ENCODE results near the gene CPNE2.

CPNE2 gene

DNA sequence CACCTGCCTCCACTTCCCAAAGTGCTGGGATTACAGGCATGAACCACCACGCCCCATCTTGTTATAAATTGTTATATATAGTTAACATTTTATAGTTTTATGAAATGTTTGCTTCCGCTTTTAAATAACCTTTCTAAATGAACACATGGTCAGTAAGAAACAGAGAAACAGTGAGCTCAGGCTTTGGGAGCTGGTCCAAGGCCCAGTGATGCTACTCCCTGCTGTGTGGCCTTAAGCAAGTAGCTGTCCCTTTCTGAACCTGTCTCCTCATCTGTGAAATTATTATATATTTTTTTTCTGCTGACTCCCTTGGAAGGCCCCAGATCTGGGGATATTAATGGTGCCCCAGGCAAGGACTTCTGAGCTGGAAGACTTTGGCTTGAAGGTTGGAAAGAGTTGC lies 19.0 kb downstream of the CPNE2 start:
- H3K27me3 ChIP-seq (ENCODE audit: control insufficient read depth, insufficient read depth, low read length): no peaks in the 10 kb centered on the region
- H3K36me3 ChIP-seq (ENCODE audit: control insufficient read depth, insufficient read depth, low read length): no peaks in the 10 kb centered on the region
- H3K9me3 ChIP-seq (ENCODE audit: control insufficient read depth, insufficient read depth, low read length): no peaks in the 10 kb centered on the region
- H3K9ac ChIP-seq (ENCODE audit: low read depth, low read length): no peak overlapping the region
- peaks cover 6% of the 10 kb centered on the region; the same call in 1 of the 2 replicates for H3K4me1 ChIP-seq (ENCODE audit: control insufficient read depth, insufficient read depth, low read length)
- no peak overlapping the region for H3K27ac ChIP-seq (ENCODE audit: low read depth, low read length)
- no peak overlapping the region for H3K4me3 ChIP-seq (ENCODE audit: low read depth, low read length)

- Histone ChIP-seq H3K9me3 (ENCODE audit: control insufficient read depth, insufficient read depth, low read length) (no peaks in the 10 kb centered on the region), H3K4me1 (ENCODE audit: control insufficient read depth, insufficient read depth, low read length) (peaks cover 6% of the 10 kb centered on the region; the same call in 1 of the 2 replicates), H3K9ac (ENCODE audit: low read depth, low read length) (no peak overlapping the region), H3K4me3 (ENCODE audit: low read depth, low read length) (no peak overlapping the region), H3K36me3 (ENCODE audit: control insufficient read depth, insufficient read depth, low read length) (no peaks in the 10 kb centered on the region), H3K27me3 (ENCODE audit: control insufficient read depth, insufficient read depth, low read length) (no peaks in the 10 kb centered on the region), H3K27ac (ENCODE audit: low read depth, low read length) (no peak overlapping the region)
Measured at GRCh38 chr16:57112403-57113041, 20.1 kb downstream of the CPNE2 start.

DNA sequence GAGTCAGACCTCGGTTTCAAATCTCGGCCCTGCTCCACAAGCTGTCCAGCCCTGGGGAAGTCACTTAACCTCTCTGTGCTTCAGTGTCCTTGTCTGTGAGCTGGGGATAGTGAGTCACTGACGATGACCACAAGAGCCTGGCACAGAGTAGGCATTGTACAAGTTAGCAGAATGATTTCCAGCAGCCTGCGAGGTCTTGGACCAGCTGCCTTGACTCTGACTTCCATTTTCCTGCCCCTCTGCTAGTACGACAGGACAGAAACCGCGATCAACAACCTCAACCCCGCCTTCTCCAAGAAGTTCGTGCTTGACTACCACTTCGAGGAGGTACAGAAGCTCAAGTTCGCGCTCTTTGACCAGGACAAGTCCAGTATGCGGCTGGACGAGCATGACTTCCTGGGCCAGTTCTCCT lies 20.7 kb downstream of the CPNE2 start:
- Histone ChIP-seq H3K9me3 (ENCODE audit: control insufficient read depth, insufficient read depth, low read length) (no peaks in the 10 kb centered on the region), H3K4me3 (ENCODE audit: low read depth, low read length) (no peak overlapping the region), H3K4me1 (ENCODE audit: control insufficient read depth, insufficient read depth, low read length) (peaks cover 6% of the 10 kb centered on the region; the same call in 1 of the 2 replicates), H3K36me3 (ENCODE audit: control insufficient read depth, insufficient read depth, low read length) (no peaks in the 10 kb centered on the region), H3K27ac (ENCODE audit: low read depth, low read length) (no peak overlapping the region), H3K27me3 (ENCODE audit: control insufficient read depth, insufficient read depth, low read length) (no peaks in the 10 kb centered on the region), H3K9ac (ENCODE audit: low read depth, low read length) (no peak overlapping the region)

DNA sequence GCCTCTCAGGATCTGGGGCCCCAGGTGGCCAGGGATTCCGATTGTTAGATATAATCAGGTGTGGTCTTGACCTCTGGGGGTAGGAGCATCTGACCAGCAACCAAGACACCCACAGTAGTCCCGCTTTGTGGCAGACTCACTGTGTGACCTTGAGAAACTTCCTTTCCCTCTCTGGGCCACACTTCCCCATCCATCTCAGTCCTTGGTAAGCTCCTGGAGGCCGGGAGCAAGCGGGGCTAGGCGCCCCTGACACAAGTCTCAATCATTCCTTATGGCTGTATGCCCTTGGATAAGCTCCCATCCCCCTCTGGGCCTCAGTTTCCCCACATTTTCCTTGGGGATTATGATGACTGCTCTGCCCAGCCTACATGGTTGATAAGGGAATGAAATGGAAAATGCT lies 21.3 kb downstream of the CPNE2 start:
- no peaks in the 10 kb centered on the region for H3K9me3 ChIP-seq (ENCODE audit: control insufficient read depth, insufficient read depth, low read length)
- no peaks in the 10 kb centered on the region for H3K36me3 ChIP-seq (ENCODE audit: control insufficient read depth, insufficient read depth, low read length)
- H3K4me3 ChIP-seq (ENCODE audit: low read depth, low read length): no peak overlapping the region
- H3K9ac ChIP-seq (ENCODE audit: low read depth, low read length): no peak overlapping the region
- H3K4me1 ChIP-seq (ENCODE audit: control insufficient read depth, insufficient read depth, low read length): peaks cover 6% of the 10 kb centered on the region; the same call in 1 of the 2 replicates
- H3K27ac ChIP-seq (ENCODE audit: low read depth, low read length): no peak overlapping the region
- no peaks in the 10 kb centered on the region for H3K27me3 ChIP-seq (ENCODE audit: control insufficient read depth, insufficient read depth, low read length)

- H3K4me3 ChIP-seq (ENCODE audit: low read depth, low read length): no peak overlapping the region
- H3K9ac ChIP-seq (ENCODE audit: low read depth, low read length): no peak overlapping the region
- no peaks in the 10 kb centered on the region for H3K36me3 ChIP-seq (ENCODE audit: control insufficient read depth, insufficient read depth, low read length)
- H3K27ac ChIP-seq (ENCODE audit: low read depth, low read length): no peak overlapping the region
- H3K27me3 ChIP-seq (ENCODE audit: control insufficient read depth, insufficient read depth, low read length): no peaks in the 10 kb centered on the region
- H3K4me1 ChIP-seq (ENCODE audit: control insufficient read depth, insufficient read depth, low read length): peaks cover 6% of the 10 kb centered on the region; the same call in 1 of the 2 replicates
- no peaks in the 10 kb centered on the region for H3K9me3 ChIP-seq (ENCODE audit: control insufficient read depth, insufficient read depth, low read length)
Measured at GRCh38 chr16:57115168-57115513, 22.8 kb downstream of the CPNE2 start.

GRCh38 chr16:57115514-57116182 lies 23.3 kb downstream of the CPNE2 start:
- Histone ChIP-seq H3K9me3 (ENCODE audit: control insufficient read depth, insufficient read depth, low read length) (no peaks in the 10 kb centered on the region), H3K27ac (ENCODE audit: low read depth, low read length) (no peak overlapping the region), H3K9ac (ENCODE audit: low read depth, low read length) (no peak overlapping the region), H3K4me3 (ENCODE audit: low read depth, low read length) (no peak overlapping the region), H3K27me3 (ENCODE audit: control insufficient read depth, insufficient read depth, low read length) (no peaks in the 10 kb centered on the region), H3K36me3 (ENCODE audit: control insufficient read depth, insufficient read depth, low read length) (no peaks in the 10 kb centered on the region), H3K4me1 (ENCODE audit: control insufficient read depth, insufficient read depth, low read length) (peaks cover 6% of the 10 kb centered on the region; the same call in 1 of the 2 replicates)

DNA sequence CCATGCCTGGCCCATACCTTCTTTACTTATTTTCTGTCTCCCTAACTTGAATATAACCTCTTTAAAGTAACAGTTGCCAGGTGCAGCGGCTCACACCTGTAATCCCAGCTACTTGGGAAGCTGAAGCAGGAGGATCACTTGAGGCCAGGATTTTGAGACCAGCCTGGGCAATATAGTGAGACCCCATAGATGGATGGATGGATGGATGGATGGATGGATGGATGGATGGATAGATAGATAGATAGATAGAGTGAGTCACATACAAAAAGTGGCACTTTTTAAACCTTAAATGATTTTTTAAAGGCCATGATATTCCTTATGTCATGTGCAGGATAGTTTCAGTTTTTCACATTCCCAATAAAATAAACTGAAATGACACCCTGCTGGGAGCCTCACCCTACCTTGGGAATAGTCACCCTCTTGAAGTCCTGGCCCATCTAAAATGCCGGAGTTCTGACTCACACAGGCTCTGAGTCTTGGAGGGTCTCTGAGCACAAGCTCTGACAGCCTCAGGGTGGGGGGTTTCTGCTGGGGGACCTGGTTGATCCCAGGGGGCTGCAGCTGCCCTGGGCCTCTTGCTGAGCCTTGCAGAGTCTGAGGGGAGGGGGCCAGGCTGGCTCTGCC lies 26.2 kb downstream of the CPNE2 start:
- Histone ChIP-seq H3K4me3 (ENCODE audit: low read depth, low read length) (no peak overlapping the region), H3K27ac (ENCODE audit: low read depth, low read length) (no peak overlapping the region), H3K9ac (ENCODE audit: low read depth, low read length) (no peak overlapping the region), H3K36me3 (ENCODE audit: control insufficient read depth, insufficient read depth, low read length) (no peaks in the 10 kb centered on the region), H3K27me3 (ENCODE audit: control insufficient read depth, insufficient read depth, low read length) (no peaks in the 10 kb centered on the region), H3K9me3 (ENCODE audit: control insufficient read depth, insufficient read depth, low read length) (no peaks in the 10 kb centered on the region), H3K4me1 (ENCODE audit: control insufficient read depth, insufficient read depth, low read length) (peaks cover 6% of the 10 kb centered on the region; the same call in 1 of the 2 replicates)

- no peak overlapping the region for H3K9ac ChIP-seq (ENCODE audit: low read depth, low read length)
- H3K27me3 ChIP-seq (ENCODE audit: control insufficient read depth, insufficient read depth, low read length): no peaks in the 10 kb centered on the region
- H3K36me3 ChIP-seq (ENCODE audit: control insufficient read depth, insufficient read depth, low read length): no peaks in the 10 kb centered on the region
- H3K27ac ChIP-seq (ENCODE audit: low read depth, low read length): no peak overlapping the region
- H3K9me3 ChIP-seq (ENCODE audit: control insufficient read depth, insufficient read depth, low read length): no peaks in the 10 kb centered on the region
- no peaks in the 10 kb centered on the region for H3K4me1 ChIP-seq (ENCODE audit: control insufficient read depth, insufficient read depth, low read length)
- no peak overlapping the region for H3K4me3 ChIP-seq (ENCODE audit: low read depth, low read length)
Measured at GRCh38 chr16:57123216-57123973, 31.0 kb downstream of the CPNE2 start.

DNA sequence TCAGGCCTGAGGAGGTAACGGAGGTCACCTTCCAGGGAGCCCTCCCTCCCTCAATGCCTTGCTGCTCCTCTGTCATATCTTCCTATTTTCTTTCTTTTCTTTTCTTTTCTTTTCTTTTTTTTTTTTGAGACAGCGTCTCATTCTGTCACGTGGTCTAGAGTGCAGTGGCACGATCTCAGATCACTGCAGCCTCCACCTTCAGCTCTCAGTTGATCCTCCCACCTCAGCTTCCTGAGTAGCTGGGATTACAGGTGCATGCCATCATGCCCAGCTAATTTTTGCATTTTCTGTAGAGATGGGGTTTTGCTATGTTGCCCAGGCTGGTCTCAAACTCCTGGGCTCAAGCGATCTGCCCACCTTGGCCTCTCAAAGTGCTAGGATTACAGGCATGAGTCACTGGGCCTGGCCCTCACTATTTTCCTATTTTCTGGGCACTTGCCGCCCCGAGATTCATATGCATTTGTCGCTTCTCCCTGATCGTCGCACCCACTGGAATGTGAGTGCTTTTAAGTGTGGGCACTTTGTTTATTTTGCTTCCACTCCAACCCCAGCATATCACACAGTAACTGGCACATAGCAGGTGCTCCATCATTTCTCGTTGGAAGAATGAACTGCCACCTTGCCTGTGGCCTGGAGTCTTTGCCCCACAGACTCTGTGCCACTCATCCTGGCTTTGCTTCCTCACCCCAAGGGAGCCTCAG lies 31.7 kb downstream of the CPNE2 start:
- H3K4me3 ChIP-seq (ENCODE audit: low read depth, low read length): no peak overlapping the region
- no peaks in the 10 kb centered on the region for H3K4me1 ChIP-seq (ENCODE audit: control insufficient read depth, insufficient read depth, low read length)
- H3K9ac ChIP-seq (ENCODE audit: low read depth, low read length): no peak overlapping the region
- no peaks in the 10 kb centered on the region for H3K27me3 ChIP-seq (ENCODE audit: control insufficient read depth, insufficient read depth, low read length)
- H3K36me3 ChIP-seq (ENCODE audit: control insufficient read depth, insufficient read depth, low read length): no peaks in the 10 kb centered on the region
- no peaks in the 10 kb centered on the region for H3K9me3 ChIP-seq (ENCODE audit: control insufficient read depth, insufficient read depth, low read length)
- H3K27ac ChIP-seq (ENCODE audit: low read depth, low read length): no peak overlapping the region

GRCh38 chr16:57125376-57125775 lies 33.0 kb downstream of the CPNE2 start:
- no peaks in the 10 kb centered on the region for H3K4me1 ChIP-seq (ENCODE audit: control insufficient read depth, insufficient read depth, low read length)
- no peaks in the 10 kb centered on the region for H3K36me3 ChIP-seq (ENCODE audit: control insufficient read depth, insufficient read depth, low read length)
- no peak overlapping the region for H3K4me3 ChIP-seq (ENCODE audit: low read depth, low read length)
- no peak overlapping the region for H3K27ac ChIP-seq (ENCODE audit: low read depth, low read length)
- no peaks in the 10 kb centered on the region for H3K9me3 ChIP-seq (ENCODE audit: control insufficient read depth, insufficient read depth, low read length)
- H3K27me3 ChIP-seq (ENCODE audit: control insufficient read depth, insufficient read depth, low read length): no peaks in the 10 kb centered on the region
- no peak overlapping the region for H3K9ac ChIP-seq (ENCODE audit: low read depth, low read length)
